Camera-type eye (tissue), 1 donor: ENCODE results near the gene RARS1. TPM values are rescaled to one million over a fixed set of nuclear protein-coding genes. Genes with fewer than 3 reads are reported as not detected.

Source experiments
- total RNA-seq: library from RNA; depleted of rRNA; stranded (reverse); fragments of >200 nt; gene quantifications from one replicate; pipeline ENCODE4 v1.2.3, GENCODE V29; 2014

The RARS1 gene
- total RNA-seq, result 159 TPM

GRCh38 chr5:168486136-168486879, at the start of gene RARS1:
Gene RARS1, plus strand, starts transcription at chr5:168486471. Its CDS starts 28 bp downstream, at chr5:168486499.

GRCh38 chr5:168528521-168529373, 42.5 kb downstream of the RARS1 start, which contains the start of gene FBLL1:
Gene FBLL1, plus strand, starts transcription at chr5:168529305. Its CDS starts 200 bp downstream, at chr5:168529505.

Other genes with a start within 250 kb of the RARS1 start
- 37.3 TPM for gene WWC1, start 194.8 kb upstream of the RARS1 start, total RNA-seq
- 15.7 TPM for gene FBLL1, start 42.8 kb downstream of the RARS1 start, total RNA-seq
- 95.7 TPM for gene PANK3, start 92.9 kb downstream of the RARS1 start, total RNA-seq